Measurements from ENCODE around the gene VCP. TPM values are rescaled to one million over a fixed set of nuclear protein-coding genes. Genes with fewer than 3 reads are reported as not detected.

VCP gene
- total RNA-seq: 335 and 343 TPM in 2 replicates

- peaks cover 69% of the 10 kb centered on the region for H3K36me3 Mint-ChIP-seq (ENCODE audit: low read depth)
- peak within 1 kb of the TSS; percentile 95 for H3K4me3 Mint-ChIP-seq
- H3K4me1 Mint-ChIP-seq: peaks cover 47% of the 10 kb centered on the region
- intact Hi-C loops (cut with micrococcal nuclease): loop anchor here (1.0 kb wide), 4 partner anchors 8 to 743 kb away; partner anchors contain the start of genes HINT2 and PIGO
- DNase-seq: peak; percentile 99
- H3K27me3 Mint-ChIP-seq: no peaks in the 10 kb centered on the region
- H3K9me3 Mint-ChIP-seq: no peaks in the 10 kb centered on the region
- H3K27ac Mint-ChIP-seq: peak within 1 kb of the TSS; percentile 94
Observed at GRCh38 chr9:35072461-35073278, at the start of gene VCP. Gene VCP (minus strand): TSS chr9:35072625. CDS start chr9:35072353, 272 bp downstream.

DNA sequence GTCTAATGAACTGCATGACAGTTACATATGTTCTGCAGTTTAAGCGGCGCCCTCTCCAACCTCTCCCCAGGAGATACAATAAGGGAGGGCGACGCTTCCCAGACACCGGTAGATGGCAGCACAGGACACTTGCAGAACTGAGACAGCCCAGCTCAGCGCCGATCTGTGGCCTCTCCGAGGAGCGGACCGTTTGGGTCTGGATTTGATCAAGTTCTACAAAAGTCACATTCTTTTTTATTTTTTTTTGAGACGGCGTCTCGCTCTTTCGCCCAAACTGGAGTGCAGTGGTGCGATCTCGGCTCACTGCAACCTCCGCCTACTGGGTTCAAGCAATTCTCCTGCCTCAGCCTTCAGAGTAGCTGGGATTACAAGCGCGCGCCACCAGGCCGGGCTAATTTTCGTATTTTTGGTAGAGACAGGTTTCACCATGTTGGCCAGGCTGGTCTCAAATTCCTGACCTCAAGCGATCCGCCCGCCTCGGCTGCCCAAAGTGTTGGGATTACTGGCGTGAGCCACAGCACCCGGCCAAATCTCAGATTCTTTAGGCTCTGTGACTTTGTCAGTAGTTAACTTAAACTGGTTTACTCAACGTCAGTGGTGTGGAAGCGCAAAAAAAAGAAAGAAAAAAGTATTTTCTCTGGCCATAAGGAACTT is 44.6 kb upstream of the VCP start:
- intact Hi-C loops (cut with micrococcal nuclease): loop anchor here (1.0 to 10.0 kb wide), 5 partner anchors 142 to 698 kb away; partner anchors contain the start of genes HINT2 and SPAG8
- Mint-ChIP-seq H3K4me3 (peak overlapping the region; percentile 91), H3K4me1 (peaks cover 37% of the 10 kb centered on the region), H3K36me3 (ENCODE audit: low read depth) (no peaks in the 10 kb centered on the region), H3K27me3 (peaks cover 2% of the 10 kb centered on the region), H3K9me3 (no peaks in the 10 kb centered on the region), H3K27ac (peak overlapping the region; percentile 94)
- peak; percentile 96 for DNase-seq

- Mint-ChIP-seq H3K36me3 (ENCODE audit: low read depth) (no peaks in the 10 kb centered on the region), H3K4me3 (peak overlapping the region; percentile 91)
Observed at GRCh38 chr9:35116539-35116897, 44.1 kb upstream of the VCP start.

DNA sequence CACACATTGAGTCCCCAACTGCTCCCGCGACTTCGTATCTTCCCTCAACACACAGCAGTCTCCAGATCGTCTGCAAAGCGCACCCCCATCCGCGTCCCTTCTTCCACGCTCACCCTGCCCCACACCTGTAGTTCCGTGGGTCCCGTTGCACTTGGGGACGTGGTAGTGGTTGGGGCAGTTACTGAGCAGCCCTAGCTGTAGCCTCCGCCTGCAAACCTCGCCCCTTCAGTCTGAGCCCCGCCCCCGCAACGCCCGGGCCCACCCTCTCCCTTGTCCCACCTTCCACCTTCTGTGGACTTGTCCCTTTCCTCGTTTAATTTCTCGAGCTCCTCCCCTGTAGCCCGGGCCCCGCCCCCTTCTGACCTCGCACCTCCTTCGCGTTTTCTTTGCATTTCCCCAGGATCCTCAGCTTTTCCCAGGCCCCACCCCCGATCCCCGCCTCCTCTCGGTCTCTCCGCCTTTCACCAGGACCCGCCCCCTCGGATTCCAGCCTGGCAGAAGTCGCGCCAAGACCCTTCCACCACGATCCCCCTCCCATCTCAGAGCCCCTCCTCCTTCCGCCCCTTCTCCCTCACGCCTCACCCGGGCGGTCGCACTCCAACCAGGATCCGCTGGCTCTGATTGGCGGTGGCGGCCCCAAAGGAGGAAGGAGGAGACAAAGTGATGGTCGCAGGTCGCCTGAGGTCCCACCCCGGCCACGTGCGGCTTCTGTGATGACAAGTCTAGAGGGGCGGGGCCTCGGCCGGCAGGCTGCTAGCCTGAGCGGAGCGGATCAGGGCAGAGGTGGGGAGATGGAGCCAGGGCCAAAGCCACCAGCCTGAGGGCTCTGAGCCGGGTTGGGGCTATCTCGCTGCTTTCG is 43.5 kb upstream of the VCP start, which contains the start of gene ATOSB:
TSS of gene ATOSB (minus strand) at position 183 of the 859 bp plus-strand sequence. CDS start 7,588 bp downstream, outside the sequence.
- DNase-seq: peak; percentile 98
- intact Hi-C loops (cut with micrococcal nuclease): loop anchor here (1.0 to 10.0 kb wide), 5 partner anchors 143 to 699 kb away; partner anchors contain the start of genes HINT2 and SPAG8
- Mint-ChIP-seq H3K9me3 (no peaks in the 10 kb centered on the region), H3K27me3 (no peaks in the 10 kb centered on the region), H3K36me3 (ENCODE audit: low read depth) (no peaks in the 10 kb centered on the region), H3K27ac (peak within 1 kb of the TSS; percentile 94), H3K4me3 (peak within 1 kb of the TSS; percentile 91), H3K4me1 (peaks cover 45% of the 10 kb centered on the region)

More at GRCh38 chr9:35116539-35116897, 44.1 kb upstream of the VCP start:
- intact Hi-C loops (cut with micrococcal nuclease): loop anchor here (1.0 to 10.0 kb wide), 5 partner anchors 143 to 698 kb away; partner anchors contain the start of genes HINT2 and SPAG8
- Mint-ChIP-seq H3K27ac (peak overlapping the region; percentile 94), H3K4me1 (peaks cover 42% of the 10 kb centered on the region), H3K27me3 (peaks cover 2% of the 10 kb centered on the region), H3K9me3 (no peaks in the 10 kb centered on the region)
- no peak for DNase-seq

GRCh38 chr9:35114840-35115628 is 42.6 kb upstream of the VCP start:
- peaks cover 51% of the 10 kb centered on the region for H3K4me1 Mint-ChIP-seq

DNA sequence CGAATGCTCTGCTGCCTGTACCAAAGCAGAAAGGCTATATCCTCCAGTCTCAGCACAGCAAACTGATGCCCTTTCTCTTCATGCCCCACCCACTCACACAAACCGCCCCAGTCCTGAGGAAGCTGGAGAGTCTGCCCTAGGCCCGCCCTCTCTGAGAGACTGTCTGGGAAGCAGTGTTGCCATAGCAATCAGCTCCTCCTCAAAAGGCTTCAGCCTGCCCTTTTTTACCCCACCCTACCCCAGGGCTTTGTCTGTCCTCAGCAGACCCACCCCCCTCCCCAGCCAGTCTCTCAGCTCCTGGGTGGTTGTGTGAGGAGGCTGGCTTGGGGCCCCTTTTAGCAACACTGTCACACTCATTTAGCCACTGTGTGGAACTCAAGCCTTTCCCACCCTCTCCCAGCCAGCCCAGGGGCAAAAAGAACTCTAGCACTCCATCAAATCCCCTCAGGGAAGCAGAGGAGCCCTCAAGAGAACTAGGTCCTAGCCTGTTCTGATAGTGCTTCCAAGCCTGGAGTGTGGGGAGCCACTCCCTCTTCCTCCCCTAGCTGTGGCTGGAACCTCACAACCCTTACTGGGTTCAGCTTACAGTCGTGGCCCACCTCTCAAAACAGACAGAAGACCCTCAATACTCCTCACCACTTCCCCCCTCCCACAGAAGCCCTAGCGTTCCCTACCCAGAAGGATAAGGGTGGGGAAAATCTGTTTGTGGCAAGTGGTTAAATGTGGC is 41.9 kb upstream of the VCP start:
- no peaks in the 10 kb centered on the region for H3K9me3 Mint-ChIP-seq
- intact Hi-C loops (cut with micrococcal nuclease): loop anchor here (1.0 to 10.0 kb wide), 5 partner anchors 34 to 1297 kb away; partner anchors contain the start of genes CREB3, HINT2, SPAG8 and TLN1
- peaks cover 54% of the 10 kb centered on the region for H3K4me1 Mint-ChIP-seq

More at GRCh38 chr9:35114840-35115628, 42.6 kb upstream of the VCP start:
- H3K36me3 Mint-ChIP-seq (ENCODE audit: low read depth): no peaks in the 10 kb centered on the region
- intact Hi-C loops (cut with micrococcal nuclease): loop anchor here (1.0 to 10.0 kb wide), 5 partner anchors 35 to 1298 kb away; partner anchors contain the start of genes CREB3, HINT2, SPAG8 and TLN1
- peak; percentile 83 for DNase-seq
- peak overlapping the region; percentile 91 for H3K4me3 Mint-ChIP-seq
- H3K27ac Mint-ChIP-seq: peak overlapping the region; percentile 94
- H3K9me3 Mint-ChIP-seq: no peaks in the 10 kb centered on the region
- H3K27me3 Mint-ChIP-seq: no peaks in the 10 kb centered on the region

GRCh38 chr9:35112257-35113020 is 40.0 kb upstream of the VCP start:
- Mint-ChIP-seq H3K4me3 (peak overlapping the region; percentile 71), H3K27me3 (no peaks in the 10 kb centered on the region), H3K36me3 (ENCODE audit: low read depth) (no peaks in the 10 kb centered on the region), H3K27ac (peak overlapping the region; percentile 85), H3K4me1 (peaks cover 54% of the 10 kb centered on the region), H3K9me3 (no peaks in the 10 kb centered on the region)
- DNase-seq: peak; percentile 61
- intact Hi-C loops (cut with micrococcal nuclease): loop anchor here (5.0 to 10.0 kb wide), 4 partner anchors 535 to 1295 kb away; partner anchors contain the start of genes CREB3, HINT2, SPAG8 and TLN1

More for the DNA sequence above, 41.9 kb upstream of the VCP start:
- Mint-ChIP-seq H3K4me3 (peak overlapping the region; percentile 91), H3K27me3 (no peaks in the 10 kb centered on the region), H3K27ac (peak overlapping the region; percentile 94), H3K36me3 (ENCODE audit: low read depth) (no peaks in the 10 kb centered on the region)
- peak; percentile 94 for DNase-seq

- Mint-ChIP-seq H3K9me3 (no peaks in the 10 kb centered on the region), H3K27me3 (no peaks in the 10 kb centered on the region), H3K27ac (peak overlapping the region; percentile 85), H3K4me1 (peaks cover 49% of the 10 kb centered on the region), H3K4me3 (peak overlapping the region; percentile 71), H3K36me3 (ENCODE audit: low read depth) (peaks cover 2% of the 10 kb centered on the region)
- DNase-seq: peak; percentile 98
- intact Hi-C loops (cut with micrococcal nuclease): loop anchor here (1.0 to 10.0 kb wide), 10 partner anchors 8 to 1294 kb away; partner anchors contain the start of genes CREB3, DNAJB5, FANCG and HINT2
Observed at GRCh38 chr9:35111001-35111933, 38.8 kb upstream of the VCP start.

- no peaks in the 10 kb centered on the region for H3K27me3 Mint-ChIP-seq
- peak; percentile 55 for DNase-seq
- H3K4me1 Mint-ChIP-seq: peaks cover 42% of the 10 kb centered on the region
- H3K27ac Mint-ChIP-seq: no peak overlapping the region
- intact Hi-C loops (cut with micrococcal nuclease): loop anchor here (5.0 to 10.0 kb wide), 4 partner anchors 537 to 1293 kb away; partner anchors contain the start of genes CREB3, HINT2, SPAG8 and TLN1
- peak overlapping the region; percentile 71 for H3K4me3 Mint-ChIP-seq
- no peaks in the 10 kb centered on the region for H3K9me3 Mint-ChIP-seq
- peaks cover 10% of the 10 kb centered on the region for H3K36me3 Mint-ChIP-seq (ENCODE audit: low read depth)
Observed at GRCh38 chr9:35110327-35110761, 37.9 kb upstream of the VCP start.

- Mint-ChIP-seq H3K36me3 (ENCODE audit: low read depth) (peaks cover 16% of the 10 kb centered on the region), H3K27me3 (no peaks in the 10 kb centered on the region), H3K9me3 (no peaks in the 10 kb centered on the region), H3K27ac (no peak overlapping the region), H3K4me1 (peaks cover 30% of the 10 kb centered on the region), H3K4me3 (no peak overlapping the region)
- no peak for DNase-seq
- intact Hi-C loops (cut with micrococcal nuclease): no loop called here
Observed at GRCh38 chr9:35108946-35109575, 36.6 kb upstream of the VCP start.

All from activated CD4-positive, alpha-beta T cell treated with anti-CD3 and anti-CD28 coated beads, Interleukin-2, amount 10 ng/mL, durations not matched to agents 24 days and 14 days (primary cell).